Mesenchymal stem cell (in vitro differentiated cells and primary cell): ENCODE results near the gene CMTM7.

Experiments used
- DNase-seq: peaks from one replicate; pipeline ENCODE4 v3.0.0-alpha.2; 2013
- H2AFZ ChIP-seq: one replicate; pipeline ENCODE4 v1.6.1; 2013; ENCODE audit warnings: low read depth, mild to moderate bottlenecking, control low read depth, inconsistent platforms, low read length, moderate library complexity
- H2AK5ac ChIP-seq: 2 replicates; pipeline ENCODE4 v1.6.1; 2013; ENCODE audit warnings: low read length, moderate library complexity, mild to moderate bottlenecking, inconsistent platforms; ENCODE audit not compliant: severe bottlenecking
- H2BK120ac ChIP-seq: one replicate; pipeline ENCODE4 v1.6.1; 2013; ENCODE audit warnings: low read depth, mild to moderate bottlenecking, inconsistent platforms, low read length, moderate library complexity
- H2BK12ac ChIP-seq, 2 experiments: one replicate each; pipeline ENCODE4 v1.6.1; 2013; ENCODE audit warnings: inconsistent platforms in 2 of 2, low read length in 2 of 2, mild to moderate bottlenecking in 2 of 2, moderate library complexity in 2 of 2, control low read depth in 1 of 2
- H2BK15ac ChIP-seq: one replicate; pipeline ENCODE4 v1.6.1; 2013; ENCODE audit warnings: mild to moderate bottlenecking, low read depth, inconsistent platforms; ENCODE audit not compliant: poor library complexity, severe bottlenecking
- H2BK5ac ChIP-seq: 2 replicates; pipeline ENCODE4 v1.6.1; 2013; ENCODE audit warnings: low read depth, mild to moderate bottlenecking, low read length, control low read depth, inconsistent platforms; ENCODE audit not compliant: poor library complexity, severe bottlenecking
- H3K14ac ChIP-seq, 2 experiments: one replicate each; pipeline ENCODE4 v1.6.1; 2013; ENCODE audit warnings: inconsistent platforms in 2 of 2, low read length in 2 of 2, control low read depth in 1 of 2, mild to moderate bottlenecking in 1 of 2, moderate library complexity in 1 of 2
- H3K18ac ChIP-seq, 2 experiments: one replicate each; pipeline ENCODE4 v1.6.1; 2013; ENCODE audit warnings: inconsistent platforms in 2 of 2, low read length in 2 of 2, control low read depth in 1 of 2, low read depth in 1 of 2, mild to moderate bottlenecking in 1 of 2
- H3K23ac ChIP-seq, 2 experiments: one replicate each; pipeline ENCODE4 v1.6.1; 2013; ENCODE audit warnings: inconsistent platforms in 2 of 2, low read length in 2 of 2, mild to moderate bottlenecking in 2 of 2, moderate library complexity in 2 of 2, control low read depth in 1 of 2
- H3K27ac ChIP-seq: 2 replicates; pipeline ENCODE4 v1.5.1; 2013; ENCODE audit warnings: mild to moderate bottlenecking, moderate library complexity, low read length, control low read depth, inconsistent platforms; ENCODE audit not compliant: poor library complexity, severe bottlenecking
- H3K27me3 ChIP-seq, 2 experiments: 2 replicates each; pipeline versions ENCODE4 v1.6.1 to v1.7.0; 2013; ENCODE audit warnings: low read length in 2 of 2, mild to moderate bottlenecking in 2 of 2, moderate library complexity in 2 of 2, control low read depth in 1 of 2, inconsistent platforms in 1 of 2; ENCODE audit not compliant: control insufficient read depth in 1 of 2, insufficient read depth in 1 of 2
- H3K36me3 ChIP-seq, 2 experiments: 2 replicates each; pipeline versions ENCODE4 v1.6.1 to v1.7.0; 2013; ENCODE audit warnings: low read length in 2 of 2, control low read depth in 1 of 2, inconsistent platforms in 1 of 2, low read depth in 1 of 2, mild to moderate bottlenecking in 1 of 2; ENCODE audit not compliant: insufficient read depth in 2 of 2, control insufficient read depth in 1 of 2
- H3K4ac ChIP-seq, 2 experiments: one replicate each; pipeline ENCODE4 v1.6.1; 2013; ENCODE audit warnings: inconsistent platforms in 2 of 2, low read length in 2 of 2, mild to moderate bottlenecking in 2 of 2, moderate library complexity in 2 of 2, control low read depth in 1 of 2, low read depth in 1 of 2
- H3K4me1 ChIP-seq: 2 replicates; pipeline ENCODE4 v1.6.1; 2013; ENCODE audit warnings: low read depth, low read length, control low read depth; ENCODE audit not compliant: control insufficient read depth, insufficient read depth
- H3K4me2 ChIP-seq: 2 replicates; pipeline ENCODE4 v1.6.1; 2013; ENCODE audit warnings: low read length, mild to moderate bottlenecking, inconsistent platforms; ENCODE audit not compliant: poor library complexity, severe bottlenecking
- H3K4me3 ChIP-seq, 2 experiments: 2 replicates each; pipeline versions ENCODE4 v1.5.1 to v1.7.0; 2013; ENCODE audit warnings: low read length in 2 of 2, mild to moderate bottlenecking in 2 of 2, control low read depth in 1 of 2, low read depth in 1 of 2; ENCODE audit not compliant: insufficient read depth in 1 of 2
- H3K79me1 ChIP-seq: replicated peaks from 2 replicates; pipeline ENCODE4 v1.6.1; 2013; ENCODE audit warnings: mild to moderate bottlenecking, control low read depth, low read length, inconsistent platforms; ENCODE audit not compliant: poor library complexity, severe bottlenecking
- H3K9ac ChIP-seq: 2 replicates; pipeline ENCODE4 v1.7.0; 2013; ENCODE audit warnings: mild to moderate bottlenecking, low read length, moderate library complexity
- H3K9me3 ChIP-seq: 2 replicates; pipeline ENCODE4 v1.7.0; 2013; ENCODE audit warnings: mild to moderate bottlenecking, low read length; ENCODE audit not compliant: control insufficient read depth
- H4K8ac ChIP-seq: one replicate; pipeline ENCODE4 v1.6.1; 2013; ENCODE audit warnings: inconsistent platforms, mild to moderate bottlenecking, low read length, moderate library complexity
- H4K91ac ChIP-seq: one replicate; pipeline ENCODE4 v1.6.1; 2013; ENCODE audit warnings: mild to moderate bottlenecking, low read length, inconsistent platforms
- WGBS: methylation state at CpG from one replicate; pipeline ENCODE4 v1.1.7; 2013; ENCODE audit warnings: mixed read lengths; 5-methylcytosine and 5-hydroxymethylcytosine counted together

Gene CMTM7

GRCh38 chr3:32414522-32415202, 23.0 kb downstream of the CMTM7 start:
- no peak overlapping the region for H2AFZ ChIP-seq
- WGBS = 82% methylated on average over 4 of the region's 6 CpGs

GRCh38 chr3:32419742-32420125, 28.1 kb downstream of the CMTM7 start:
- Histone ChIP-seq H3K9ac (no peak overlapping the region), H2AFZ (no peak overlapping the region), H2BK15ac (no peak overlapping the region), H3K9me3 (no peaks in the 10 kb centered on the region), H2AK5ac (peak overlapping the region; percentile 35), H3K4ac (peak overlapping the region; percentile 14 to 38), H3K27me3 (no peaks in the 10 kb centered on the region), H3K36me3 (no peaks in the 10 kb centered on the region), H3K4me3 (no peak overlapping the region), H2BK5ac (no peak overlapping the region), H2BK12ac (no peak overlapping the region), H3K14ac (peak overlapping the region in 1 of 2 experiments; percentile 55), H3K4me1 (peaks cover 22% of the 10 kb centered on the region), H3K79me1 (peaks cover 23% of the 10 kb centered on the region), H2BK120ac (no peak overlapping the region), H4K91ac (no peak overlapping the region), H3K23ac (no peak overlapping the region), H3K4me2 (no peak overlapping the region), H3K18ac (peak overlapping the region in 1 of 2 experiments; percentile 23), H4K8ac (no peak overlapping the region), H3K27ac (peak overlapping the region; percentile 62)
- WGBS = 97% methylated on average over 2 of the region's 2 CpGs
- no peak for DNase-seq

More at GRCh38 chr3:32414522-32415202, 23.0 kb downstream of the CMTM7 start:
- Histone ChIP-seq H3K4me3 (no peak overlapping the region), H2BK120ac (no peak overlapping the region), H3K14ac (no peak overlapping the region), H3K27ac (no peak overlapping the region), H3K79me1 (peaks cover 36% of the 10 kb centered on the region), H4K91ac (no peak overlapping the region), H3K27me3 (no peaks in the 10 kb centered on the region), H3K9ac (no peak overlapping the region), H2BK12ac (no peak overlapping the region), H4K8ac (no peak overlapping the region), H2BK15ac (no peak overlapping the region), H2AK5ac (no peak overlapping the region), H3K9me3 (no peaks in the 10 kb centered on the region), H3K4me1 (peaks cover 2% of the 10 kb centered on the region), H3K36me3 (no peaks in the 10 kb centered on the region), H3K4ac (no peak overlapping the region), H3K18ac (no peak overlapping the region), H3K4me2 (no peak overlapping the region), H3K23ac (no peak overlapping the region), H2BK5ac (no peak overlapping the region)
- no peak for DNase-seq

- WGBS = 62% methylated on average over 14 of the region's 14 CpGs
- no peak overlapping the region for H3K4me3 ChIP-seq
- H2AK5ac ChIP-seq = peak overlapping the region; percentile 57
- H3K18ac ChIP-seq = peak overlapping the region; percentile 23 to 35
- no peak overlapping the region for H2AFZ ChIP-seq
- H4K91ac ChIP-seq = no peak overlapping the region
- peak overlapping the region; percentile 62 for H3K27ac ChIP-seq
- no peak overlapping the region for H2BK15ac ChIP-seq
- H3K23ac ChIP-seq = no peak overlapping the region
- no peaks in the 10 kb centered on the region for H3K27me3 ChIP-seq
- H3K4me1 ChIP-seq = peaks cover 22% of the 10 kb centered on the region
- no peaks in the 10 kb centered on the region for H3K9me3 ChIP-seq
- H3K79me1 ChIP-seq = peaks cover 20% of the 10 kb centered on the region
- peak overlapping the region; percentile 66 for H4K8ac ChIP-seq
- H3K4ac ChIP-seq = peak overlapping the region; percentile 14 to 38
- DNase-seq = no peak
- peak overlapping the region; percentile 40 for H3K4me2 ChIP-seq
- no peak overlapping the region for H2BK12ac ChIP-seq
- H3K9ac ChIP-seq = no peak overlapping the region
- peak overlapping the region; percentile 46 for H2BK5ac ChIP-seq
- no peaks in the 10 kb centered on the region for H3K36me3 ChIP-seq
- peak overlapping the region in 1 of 2 experiments; percentile 55 for H3K14ac ChIP-seq
- H2BK120ac ChIP-seq = no peak overlapping the region
Measured at GRCh38 chr3:32420126-32421038, 28.7 kb downstream of the CMTM7 start.

GRCh38 chr3:32421185-32421584, 29.5 kb downstream of the CMTM7 start:
- no peak overlapping the region for H3K23ac ChIP-seq
- peaks cover 17% of the 10 kb centered on the region for H3K79me1 ChIP-seq
- over 99% methylated on average over 3 of the region's 3 CpGs for WGBS
- H3K4me1 ChIP-seq = peaks cover 22% of the 10 kb centered on the region
- H4K91ac ChIP-seq = no peak overlapping the region
- peak overlapping the region in 1 of 2 experiments; percentile 90 for H2BK12ac ChIP-seq
- H2BK15ac ChIP-seq = no peak overlapping the region
- no peak overlapping the region for H3K18ac ChIP-seq
- H2BK120ac ChIP-seq = no peak overlapping the region
- H2BK5ac ChIP-seq = no peak overlapping the region
- H3K9ac ChIP-seq = peak overlapping the region; percentile 2
- no peaks in the 10 kb centered on the region for H3K36me3 ChIP-seq
- peak overlapping the region; percentile 49 for H2AFZ ChIP-seq
- H3K4me3 ChIP-seq = no peak overlapping the region
- no peak overlapping the region for H3K4ac ChIP-seq
- H2AK5ac ChIP-seq = peak overlapping the region; percentile 89
- no peak overlapping the region for H4K8ac ChIP-seq
- peak overlapping the region in 1 of 2 experiments; percentile 26 for H3K14ac ChIP-seq
- no peak for DNase-seq
- no peaks in the 10 kb centered on the region for H3K9me3 ChIP-seq
- H3K27ac ChIP-seq = peak overlapping the region; percentile 43
- H3K27me3 ChIP-seq = no peaks in the 10 kb centered on the region
- no peak overlapping the region for H3K4me2 ChIP-seq
